ENCODE data around the gene VASH1.
A peak's percentile ranks its signal among the peaks of the same experiment; 100 is the strongest.

VASH1 gene

DNA sequence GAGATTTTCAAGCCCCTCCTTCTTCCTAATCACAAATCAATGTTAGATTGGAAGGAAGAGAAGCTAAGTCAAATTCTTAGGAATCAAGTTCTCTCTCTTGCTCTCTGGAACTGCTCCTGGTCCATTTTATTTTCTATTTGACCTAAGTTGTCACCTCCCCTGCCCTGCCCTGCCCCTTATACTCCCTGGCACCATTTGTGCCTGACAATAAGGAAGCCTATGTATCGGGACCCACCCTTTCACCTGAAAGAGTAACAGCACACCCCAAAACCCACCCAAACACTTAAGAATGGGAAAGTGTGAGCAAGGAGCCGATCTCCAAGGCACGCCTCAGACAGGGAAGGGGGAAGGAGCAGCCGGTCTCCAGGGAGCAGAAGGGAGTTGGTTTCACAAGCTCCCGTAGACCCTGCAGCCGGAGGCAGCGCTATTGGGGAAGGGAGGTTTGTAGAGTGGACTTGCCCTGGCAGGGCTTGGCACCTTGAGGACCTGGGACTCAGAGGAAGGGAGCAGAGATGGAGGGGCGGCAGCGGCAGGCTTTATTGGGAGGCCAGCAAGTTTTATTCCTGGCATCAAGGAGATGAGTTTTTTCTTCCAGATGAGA, 66.5 kb downstream of the VASH1 start:
- no peak overlapping the region for H3K4me3 ChIP-seq (ENCODE audit: control insufficient read depth, low read depth, low read length)
- TF ChIP-seq, protein P1, sequence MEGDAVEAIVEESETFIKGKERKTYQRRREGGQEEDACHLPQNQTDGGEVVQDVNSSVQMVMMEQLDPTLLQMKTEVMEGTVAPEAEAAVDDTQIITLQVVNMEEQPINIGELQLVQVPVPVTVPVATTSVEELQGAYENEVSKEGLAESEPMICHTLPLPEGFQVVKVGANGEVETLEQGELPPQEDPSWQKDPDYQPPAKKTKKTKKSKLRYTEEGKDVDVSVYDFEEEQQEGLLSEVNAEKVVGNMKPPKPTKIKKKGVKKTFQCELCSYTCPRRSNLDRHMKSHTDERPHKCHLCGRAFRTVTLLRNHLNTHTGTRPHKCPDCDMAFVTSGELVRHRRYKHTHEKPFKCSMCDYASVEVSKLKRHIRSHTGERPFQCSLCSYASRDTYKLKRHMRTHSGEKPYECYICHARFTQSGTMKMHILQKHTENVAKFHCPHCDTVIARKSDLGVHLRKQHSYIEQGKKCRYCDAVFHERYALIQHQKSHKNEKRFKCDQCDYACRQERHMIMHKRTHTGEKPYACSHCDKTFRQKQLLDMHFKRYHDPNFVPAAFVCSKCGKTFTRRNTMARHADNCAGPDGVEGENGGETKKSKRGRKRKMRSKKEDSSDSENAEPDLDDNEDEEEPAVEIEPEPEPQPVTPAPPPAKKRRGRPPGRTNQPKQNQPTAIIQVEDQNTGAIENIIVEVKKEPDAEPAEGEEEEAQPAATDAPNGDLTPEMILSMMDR (conservative IDR thresholded peaks at IDR 0.05; ENCODE audit: control insufficient read depth, insufficient read depth, low read depth, low read length) = no peak
- no peak for DNase-seq (ENCODE audit: low read depth)

DNA sequence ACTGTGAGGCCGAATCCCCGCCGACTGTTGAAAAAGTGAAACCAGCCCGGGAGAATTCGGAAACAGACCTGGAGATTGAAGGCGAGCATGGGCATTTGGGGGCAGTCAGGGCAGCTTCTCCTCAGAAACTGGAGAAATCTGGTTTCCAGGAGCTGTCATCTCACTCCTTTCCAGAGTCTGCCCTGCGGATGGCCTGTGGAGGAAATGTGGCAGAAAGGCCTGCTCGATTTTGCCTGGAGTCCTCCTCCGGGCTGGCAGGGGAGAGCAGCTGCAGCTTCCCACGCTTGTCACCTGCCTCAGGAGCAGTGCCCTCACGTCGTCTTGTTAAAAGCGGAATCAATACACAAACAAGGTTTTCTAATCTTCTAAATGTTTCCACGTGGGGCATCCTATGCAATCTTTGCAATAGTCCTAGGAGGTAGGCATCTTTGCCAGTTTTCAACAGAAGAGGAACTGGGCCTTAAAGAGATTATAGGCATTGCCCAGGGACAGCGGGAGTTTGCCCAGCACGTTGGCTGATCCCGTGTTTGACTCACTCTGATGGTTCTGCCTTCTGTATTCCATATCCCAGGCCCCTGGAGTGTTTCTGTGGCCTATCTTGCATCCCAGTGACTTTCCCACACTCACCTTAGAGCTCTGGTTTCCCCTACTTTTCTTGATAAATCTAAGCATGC, 67.2 kb downstream of the VASH1 start:
- no peak overlapping the region for H3K4me3 ChIP-seq (ENCODE audit: control insufficient read depth, low read depth, low read length)
- TF ChIP-seq, protein P1 (conservative IDR thresholded peaks at IDR 0.05; ENCODE audit: control insufficient read depth, insufficient read depth, low read depth, low read length) = no peak
- DNase-seq (ENCODE audit: low read depth) = no peak

DNA sequence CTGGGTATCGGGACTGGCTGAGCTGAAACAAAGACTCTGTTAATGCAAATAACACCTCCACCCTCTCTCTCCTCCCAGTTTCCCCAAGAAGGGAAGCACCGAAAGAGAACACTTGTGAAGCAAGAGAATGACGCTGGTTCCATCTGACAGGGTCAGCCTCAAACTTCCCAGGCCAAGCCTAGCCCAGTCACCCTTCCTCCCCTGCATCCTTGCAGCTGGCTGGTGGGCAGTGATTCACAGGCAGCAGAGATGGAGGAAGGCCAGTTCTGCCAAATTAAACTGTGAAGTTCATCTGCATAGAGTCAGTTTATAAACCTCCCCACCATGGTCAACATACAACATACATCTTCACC, 67.7 kb downstream of the VASH1 start:
- TF ChIP-seq, protein P1 (conservative IDR thresholded peaks at IDR 0.05; ENCODE audit: control insufficient read depth, insufficient read depth, low read depth, low read length) = no peak
- peak; percentile 62 for DNase-seq (ENCODE audit: low read depth)
- no peak overlapping the region for H3K4me3 ChIP-seq (ENCODE audit: control insufficient read depth, low read depth, low read length)

DNA sequence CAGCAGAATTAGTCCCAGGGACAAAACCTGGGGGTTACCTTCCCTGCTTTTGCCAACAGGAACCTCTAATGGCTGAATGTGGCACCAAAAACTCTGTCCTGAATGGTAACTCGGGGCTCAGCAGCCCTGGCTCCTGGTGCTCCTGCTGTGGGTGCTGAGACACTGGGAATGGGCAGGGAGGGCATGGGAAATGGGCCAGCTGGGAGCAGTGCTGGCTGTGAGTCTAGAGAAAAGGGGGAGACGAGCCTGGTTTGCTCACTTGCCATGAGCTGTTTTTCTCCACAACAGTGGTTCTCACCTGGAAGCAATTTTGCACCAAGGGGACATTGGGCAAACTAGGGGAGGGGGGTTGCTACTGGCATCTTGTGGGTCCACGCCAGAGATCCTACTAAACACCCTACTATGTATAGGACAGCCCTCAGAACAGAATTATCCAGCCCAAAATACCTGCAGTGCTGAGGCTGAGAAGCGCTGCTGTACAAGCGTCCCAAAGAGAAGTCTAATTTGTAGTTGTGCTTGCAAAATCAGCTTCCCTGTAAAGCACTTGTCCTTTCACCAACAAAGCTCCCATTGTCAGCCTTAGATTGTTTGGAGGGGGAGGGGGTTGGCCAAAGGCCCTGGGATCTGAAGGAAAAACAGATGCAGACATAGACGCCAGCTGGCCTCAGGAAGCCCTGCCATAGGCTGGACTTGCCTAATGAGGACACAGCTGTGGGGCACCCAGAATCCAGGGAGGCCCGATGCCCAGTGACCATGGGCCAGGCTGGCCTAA, 68.6 kb downstream of the VASH1 start:
- TF ChIP-seq, protein P1 (conservative IDR thresholded peaks at IDR 0.05; ENCODE audit: control insufficient read depth, insufficient read depth, low read depth, low read length) = no peak
- no peak overlapping the region for H3K4me3 ChIP-seq (ENCODE audit: control insufficient read depth, low read depth, low read length)
- DNase-seq (ENCODE audit: low read depth) = no peak

DNA sequence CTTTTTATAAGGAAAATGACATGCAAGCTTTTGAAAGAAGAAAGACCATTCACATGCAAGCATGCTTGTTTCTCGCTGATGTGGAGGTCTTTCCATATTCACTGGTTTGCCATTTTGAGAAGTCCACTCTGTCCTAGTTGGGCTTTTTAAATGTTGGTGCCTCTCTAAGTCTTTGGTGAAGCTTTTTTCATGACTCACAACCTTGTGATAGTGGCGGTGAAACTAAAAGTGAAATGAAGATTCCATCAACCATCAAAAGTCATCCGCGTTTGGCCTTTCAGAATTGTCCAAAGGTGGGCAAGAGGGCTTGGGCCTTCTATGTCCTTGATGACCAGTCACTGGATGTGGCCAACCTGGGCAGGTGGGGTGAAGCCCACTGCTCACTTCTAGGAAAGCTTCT, 69.3 kb downstream of the VASH1 start:
- no peak overlapping the region for H3K4me3 ChIP-seq (ENCODE audit: control insufficient read depth, low read depth, low read length)
- no peak for DNase-seq (ENCODE audit: low read depth)
- TF ChIP-seq, protein P1 (conservative IDR thresholded peaks at IDR 0.05; ENCODE audit: control insufficient read depth, insufficient read depth, low read depth, low read length) = no peak

DNA sequence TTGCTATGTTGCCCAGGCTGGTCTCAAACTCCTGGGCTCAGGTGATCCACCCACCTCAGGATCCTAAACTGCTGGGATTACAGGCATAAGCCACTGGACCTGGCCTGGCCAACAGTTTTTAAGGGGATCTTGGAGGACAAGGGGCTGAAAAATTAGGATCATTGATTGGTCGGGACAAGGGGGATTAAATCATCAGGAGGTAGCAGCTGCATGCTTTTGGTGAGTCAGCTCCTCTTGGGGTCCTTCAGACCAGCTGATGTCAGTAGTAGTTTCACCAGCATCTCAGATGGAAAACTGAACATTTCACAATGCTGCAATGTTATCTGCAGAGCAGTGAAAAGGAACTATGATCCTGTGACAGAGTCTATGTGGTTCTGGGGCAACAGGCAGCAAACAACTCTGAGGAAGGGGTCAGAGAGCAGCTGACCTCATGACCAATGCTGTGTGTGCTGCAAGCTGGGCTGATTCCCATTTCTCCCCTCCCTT, 71.3 kb downstream of the VASH1 start:
- DNase-seq (ENCODE audit: low read depth) = peak; percentile 44
- no peak overlapping the region for H3K4me3 ChIP-seq (ENCODE audit: control insufficient read depth, low read depth, low read length)
- TF ChIP-seq, protein P1 (conservative IDR thresholded peaks at IDR 0.05; ENCODE audit: control insufficient read depth, insufficient read depth, low read depth, low read length) = no peak

All from fibroblast of mammary gland (primary cell).